GM19193 (cell line): ENCODE results near the gene KCND3.

Experiments used
- POLR2A ChIP-seq: IDR thresholded peaks from 4 replicates; pipeline ENCODE4 v1.6.1; 2011; ENCODE audit not compliant: insufficient read depth, insufficient read length; ENCODE audit errors: extremely low read depth

KCND3 gene

DNA sequence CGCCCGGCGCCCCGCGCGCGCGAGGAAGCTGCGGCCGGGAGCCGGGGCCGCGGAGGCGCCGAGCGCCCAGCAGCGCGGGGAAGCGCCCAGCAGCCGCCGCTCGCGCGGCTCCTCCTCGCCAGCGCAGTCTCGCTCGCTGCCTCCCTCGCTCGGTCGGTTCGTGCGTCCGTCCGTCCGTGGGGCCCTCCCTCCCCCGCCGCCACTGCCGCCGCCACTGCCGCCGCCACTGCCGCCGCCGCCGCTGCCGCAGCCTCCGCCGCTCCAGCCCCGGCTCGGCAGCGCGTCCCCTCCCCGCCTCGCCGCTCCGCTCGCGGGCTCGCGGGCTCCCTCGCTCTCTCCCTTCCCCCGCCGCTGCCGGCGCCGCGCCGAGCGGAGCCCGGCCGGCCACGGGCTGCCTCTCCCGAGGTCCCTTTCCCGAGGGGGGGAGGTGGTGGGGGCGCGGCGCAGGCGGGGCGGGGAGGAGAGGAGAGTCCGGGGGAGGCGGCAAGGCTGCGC lies at the start of gene KCND3:
Gene KCND3 (minus strand): TSS at position 138 of the 495 bp plus-strand sequence.
- no peak for TF ChIP-seq POLR2A

DNA sequence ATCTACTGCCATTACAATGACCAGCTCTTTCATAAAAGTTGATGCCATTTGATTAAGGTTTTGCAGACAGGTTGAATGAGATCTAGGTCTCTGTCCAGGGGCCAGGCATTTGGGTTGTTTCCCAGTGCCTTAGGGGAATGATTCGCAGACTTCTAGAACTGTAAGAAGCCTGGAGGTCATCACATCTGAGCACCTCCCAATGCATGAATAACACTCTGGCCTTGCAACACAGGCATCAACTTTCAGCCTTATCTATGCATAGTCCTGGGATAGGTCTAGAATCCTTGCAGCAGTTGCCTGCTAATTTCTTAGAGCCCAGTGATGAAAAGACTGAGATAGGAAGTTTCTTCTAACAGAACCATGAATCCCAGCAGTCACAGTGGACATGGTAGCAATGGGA lies 44.8 kb upstream of the KCND3 start:
- TF ChIP-seq POLR2A = no peak

DNA sequence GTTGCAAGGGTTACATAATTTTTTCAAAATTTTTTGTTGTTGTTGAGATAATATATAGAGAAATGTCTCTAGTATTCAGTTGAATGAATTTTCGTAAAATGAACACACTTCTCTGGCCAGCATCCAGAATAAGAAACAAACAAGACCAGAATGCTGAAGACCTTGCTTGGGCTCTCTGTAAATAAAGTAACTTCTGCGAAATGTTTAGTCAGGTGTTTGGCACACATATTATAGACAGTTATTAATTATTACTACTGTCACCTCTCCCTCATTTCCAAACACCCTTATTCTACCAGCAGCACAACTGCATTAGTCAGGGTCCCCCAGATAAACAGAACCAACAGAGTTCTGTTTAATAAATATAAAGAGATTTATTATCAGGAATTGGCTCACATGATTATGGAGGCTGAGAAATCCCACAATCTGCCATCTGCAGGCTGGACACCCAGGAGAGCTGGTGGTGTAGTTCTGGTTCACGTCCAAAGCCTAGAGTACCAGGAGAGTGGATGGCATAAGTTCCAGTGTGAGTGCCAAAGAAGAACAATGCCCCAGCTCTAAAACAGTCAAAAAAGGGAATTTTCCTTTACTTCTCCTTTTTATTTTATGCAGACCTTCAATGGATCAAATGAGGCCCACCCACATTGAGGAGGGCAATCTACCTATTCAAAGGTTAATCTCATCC lies 44.1 kb upstream of the KCND3 start:
- TF ChIP-seq POLR2A = no peak

- TF ChIP-seq POLR2A = no peak
Measured at GRCh38 chr1:112030157-112030556, 40.7 kb upstream of the KCND3 start.

DNA sequence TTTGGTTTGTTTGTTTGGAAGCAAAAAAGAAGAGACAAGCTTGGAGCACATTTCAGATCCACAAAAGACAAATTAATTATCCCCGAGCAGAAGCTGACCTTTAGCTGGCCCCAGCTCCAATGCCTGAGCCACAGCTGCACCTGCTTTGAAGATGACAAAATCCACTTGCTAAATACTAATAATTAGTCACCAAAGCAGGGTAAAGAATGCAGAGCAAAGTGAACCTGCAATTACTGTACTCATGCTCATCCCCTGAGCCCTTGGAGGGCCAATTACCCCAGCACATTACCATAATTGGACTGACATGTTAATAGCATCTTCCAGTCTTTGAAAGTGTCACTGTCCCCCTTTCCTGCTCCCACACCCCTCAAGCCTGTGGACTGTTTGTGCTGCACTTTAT lies 38.2 kb upstream of the KCND3 start:
- TF ChIP-seq POLR2A = no peak

DNA sequence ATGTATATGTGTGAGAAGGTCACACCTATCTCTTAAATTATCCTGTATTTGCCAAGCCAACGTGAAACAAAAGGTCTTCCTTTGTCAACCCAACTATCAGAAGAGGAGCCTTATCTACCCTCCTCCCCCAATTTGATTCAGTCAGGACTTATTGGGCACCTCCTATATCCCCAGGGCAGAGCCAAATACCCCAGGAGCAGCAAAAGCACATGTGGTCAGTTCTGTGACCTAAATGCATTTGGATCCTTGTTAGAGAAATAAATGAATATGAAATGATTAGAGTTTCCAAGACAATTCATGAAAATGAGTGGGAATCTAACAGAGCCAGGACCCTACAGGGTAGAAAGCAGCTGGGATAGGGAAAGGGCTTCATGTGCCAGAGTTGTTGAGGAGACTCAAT lies 37.0 kb upstream of the KCND3 start:
- no peak for TF ChIP-seq POLR2A

DNA sequence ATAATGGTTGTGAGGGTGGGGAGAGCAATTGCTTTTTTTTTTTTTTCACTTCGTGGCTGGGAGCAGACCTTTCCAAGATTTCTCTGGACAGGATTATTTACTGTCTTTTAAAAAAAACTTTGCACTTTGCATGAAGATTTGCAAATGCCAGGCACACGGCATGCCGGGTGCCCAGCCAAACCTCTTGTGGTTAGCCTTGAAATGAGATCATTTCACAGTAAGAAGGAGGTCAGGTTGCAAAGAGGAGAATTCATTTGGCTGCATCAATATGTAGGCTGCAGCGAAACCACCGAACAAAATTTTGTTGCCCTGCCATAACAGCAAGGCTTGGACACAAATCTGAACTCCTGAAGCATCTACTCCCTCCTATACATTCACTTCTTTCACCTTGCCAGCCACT lies 36.5 kb upstream of the KCND3 start:
- TF ChIP-seq POLR2A = no peak

- no peak for TF ChIP-seq POLR2A
Measured at GRCh38 chr1:112021263-112021662, 31.8 kb upstream of the KCND3 start.

DNA sequence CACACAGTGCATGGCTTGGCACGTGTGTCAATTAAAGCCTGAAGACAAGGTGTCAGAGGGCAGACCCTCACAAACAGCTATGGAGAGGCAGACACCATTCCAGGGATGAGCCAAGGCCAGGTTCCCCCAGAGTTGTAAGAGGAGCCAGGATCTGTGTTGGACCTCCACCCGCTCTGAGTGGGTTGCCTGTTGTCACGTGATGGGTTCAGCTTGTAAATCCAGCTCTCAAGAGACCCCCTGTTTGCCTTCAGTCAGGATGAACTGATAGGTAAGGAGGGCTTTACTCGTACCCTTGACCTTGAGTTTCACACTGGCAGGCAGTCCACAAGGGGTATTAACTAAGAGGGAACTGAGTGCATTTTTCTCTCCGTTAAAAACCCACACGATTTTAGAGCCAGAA lies 27.7 kb upstream of the KCND3 start:
- no peak for TF ChIP-seq POLR2A

DNA sequence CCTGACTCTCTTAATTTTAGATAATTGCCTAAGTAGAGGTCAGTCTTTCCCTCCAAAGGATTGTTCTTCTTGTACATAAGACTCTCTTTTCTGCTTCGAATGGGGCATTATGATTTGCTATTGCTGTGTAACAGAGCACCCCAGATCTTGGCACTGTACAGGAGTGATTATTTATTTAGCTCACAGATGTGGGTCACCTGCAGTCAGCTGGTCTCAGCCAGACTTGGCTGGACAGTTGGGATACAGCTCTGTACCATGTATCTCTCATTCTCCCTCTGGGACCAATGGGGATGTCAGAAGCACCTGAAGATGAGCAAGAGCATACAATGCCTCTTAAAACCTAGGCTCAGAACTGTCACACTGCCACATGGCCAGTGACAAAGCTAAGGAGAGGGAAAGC lies 23.4 kb upstream of the KCND3 start:
- TF ChIP-seq POLR2A = no peak

- no peak for TF ChIP-seq POLR2A
Measured at GRCh38 chr1:112011202-112011601, 21.7 kb upstream of the KCND3 start.

DNA sequence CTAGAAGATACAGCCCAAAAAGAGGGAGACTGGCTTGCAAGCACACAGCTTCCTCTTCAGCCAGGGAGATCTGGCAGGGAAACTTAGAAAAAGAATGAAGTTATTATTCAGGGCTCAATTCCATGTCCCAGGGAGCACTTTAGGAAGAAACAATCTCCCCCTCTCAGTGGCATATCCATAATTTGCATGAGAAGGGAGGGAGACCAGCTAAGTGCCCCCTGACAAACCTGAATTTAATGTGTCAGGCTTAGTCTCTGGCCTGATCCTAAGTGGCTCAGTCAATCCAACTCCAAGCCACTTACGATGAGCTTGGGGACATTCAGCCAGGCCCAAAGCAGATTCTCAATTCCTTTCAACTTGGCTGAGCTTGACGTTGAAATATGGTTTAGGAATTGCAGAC lies 17.7 kb upstream of the KCND3 start:
- no peak for TF ChIP-seq POLR2A

GRCh38 chr1:112006416-112007025 lies 17.1 kb upstream of the KCND3 start:
- no peak for TF ChIP-seq POLR2A

DNA sequence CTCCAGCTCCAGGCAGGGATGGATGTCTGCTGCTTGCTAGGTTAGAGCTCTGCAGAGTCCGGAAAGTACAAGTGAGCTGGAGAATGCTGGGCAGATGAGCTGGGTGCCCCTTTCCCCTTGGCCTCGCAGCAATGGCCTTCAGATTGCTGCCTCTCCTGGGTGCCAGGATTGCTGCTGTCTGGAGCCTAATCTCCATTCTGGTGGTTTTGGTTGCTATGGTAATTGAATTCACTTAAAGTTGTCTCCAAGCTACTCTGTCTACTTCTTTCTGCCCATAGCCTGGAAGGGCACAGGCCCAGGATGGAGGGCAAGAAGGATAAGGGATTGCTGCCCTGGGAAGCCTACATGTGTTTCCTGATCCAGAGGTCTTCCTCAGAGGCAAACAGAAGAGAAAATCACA lies 14.6 kb upstream of the KCND3 start:
- TF ChIP-seq POLR2A = no peak

- no peak for TF ChIP-seq POLR2A
Measured at GRCh38 chr1:112002514-112002913, 13.0 kb upstream of the KCND3 start.

DNA sequence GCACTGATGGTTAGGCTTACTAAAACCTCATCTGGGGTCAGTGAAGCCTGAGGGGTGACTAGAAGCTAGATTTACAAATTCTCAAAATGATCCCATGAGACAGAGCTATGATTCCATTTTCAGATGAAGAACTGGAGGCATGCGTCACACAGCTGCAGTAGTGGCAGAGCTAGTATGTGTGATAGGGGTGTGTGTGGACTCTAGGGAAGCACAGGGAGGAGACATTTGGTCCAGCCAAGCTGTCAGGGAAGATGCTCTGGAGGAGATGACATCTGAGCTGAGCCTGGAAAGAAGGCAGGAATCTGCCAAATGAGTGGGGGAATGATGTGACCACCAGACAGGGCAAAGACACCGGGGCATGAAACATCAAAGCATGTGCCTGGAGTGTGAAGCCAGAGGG lies 12.0 kb upstream of the KCND3 start:
- no peak for TF ChIP-seq POLR2A
